ENCODE results near the gene FOXN3.

Gene FOXN3, protein sequence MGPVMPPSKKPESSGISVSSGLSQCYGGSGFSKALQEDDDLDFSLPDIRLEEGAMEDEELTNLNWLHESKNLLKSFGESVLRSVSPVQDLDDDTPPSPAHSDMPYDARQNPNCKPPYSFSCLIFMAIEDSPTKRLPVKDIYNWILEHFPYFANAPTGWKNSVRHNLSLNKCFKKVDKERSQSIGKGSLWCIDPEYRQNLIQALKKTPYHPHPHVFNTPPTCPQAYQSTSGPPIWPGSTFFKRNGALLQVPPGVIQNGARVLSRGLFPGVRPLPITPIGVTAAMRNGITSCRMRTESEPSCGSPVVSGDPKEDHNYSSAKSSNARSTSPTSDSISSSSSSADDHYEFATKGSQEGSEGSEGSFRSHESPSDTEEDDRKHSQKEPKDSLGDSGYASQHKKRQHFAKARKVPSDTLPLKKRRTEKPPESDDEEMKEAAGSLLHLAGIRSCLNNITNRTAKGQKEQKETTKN

DNA sequence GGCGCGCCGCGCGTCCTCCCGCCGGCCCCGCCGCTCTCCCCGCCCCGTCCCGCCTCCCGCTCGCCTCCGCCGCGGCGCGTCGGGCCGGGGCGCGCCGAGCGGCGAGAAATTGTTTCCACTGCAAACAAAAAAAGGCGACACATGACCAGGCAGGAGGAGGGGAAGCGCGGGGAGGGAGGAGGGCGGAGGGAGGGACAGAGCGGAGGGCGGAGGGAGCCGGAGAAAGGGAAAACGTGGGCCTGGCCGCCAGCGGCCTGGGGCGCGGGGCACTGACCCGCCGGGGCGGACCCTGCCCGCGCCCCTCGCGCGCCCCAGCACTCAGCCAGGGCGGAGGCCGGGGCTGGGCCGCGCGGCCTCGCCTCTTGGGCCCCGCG, at the start of gene FOXN3:
Gene FOXN3 (minus strand): TSS at position 143 of the 374 bp plus-strand sequence. CDS start 4,757 bp downstream, outside the sequence.
- DNase-seq (ENCODE audit: insufficient read length, low spot score) (peak; percentile 54), FAIRE-seq (no peak)

DNA sequence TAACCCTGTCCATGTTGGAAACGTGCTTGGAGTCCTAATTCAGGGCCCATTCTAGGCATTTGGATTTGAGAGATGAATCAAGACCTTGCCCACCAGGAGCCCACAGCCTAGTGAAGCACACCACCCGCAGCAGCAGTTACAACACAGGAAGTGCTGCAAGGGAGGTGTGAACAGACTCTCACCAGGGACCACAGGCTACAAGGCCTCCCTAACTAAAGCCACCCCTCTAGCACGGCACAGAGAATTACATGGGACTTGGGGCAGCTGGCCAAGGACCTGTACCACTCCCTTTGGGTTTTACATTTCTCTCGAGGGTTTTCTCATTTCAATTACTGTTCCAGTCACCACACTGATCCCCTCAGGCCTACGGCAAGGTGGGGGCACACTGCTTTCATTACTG, 49.5 kb upstream of the FOXN3 start:
- no peak for DNase-seq (ENCODE audit: insufficient read length, low spot score)
- TF ChIP-seq POLR2A (IDR thresholded peaks at IDR 0.05; ENCODE audit: low read depth, low read length): no peak
- FAIRE-seq: no peak

More for the DNA sequence above, at the start of gene FOXN3:
- no peak for TF ChIP-seq POLR2A (IDR thresholded peaks at IDR 0.05; ENCODE audit: low read depth, low read length)

DNA sequence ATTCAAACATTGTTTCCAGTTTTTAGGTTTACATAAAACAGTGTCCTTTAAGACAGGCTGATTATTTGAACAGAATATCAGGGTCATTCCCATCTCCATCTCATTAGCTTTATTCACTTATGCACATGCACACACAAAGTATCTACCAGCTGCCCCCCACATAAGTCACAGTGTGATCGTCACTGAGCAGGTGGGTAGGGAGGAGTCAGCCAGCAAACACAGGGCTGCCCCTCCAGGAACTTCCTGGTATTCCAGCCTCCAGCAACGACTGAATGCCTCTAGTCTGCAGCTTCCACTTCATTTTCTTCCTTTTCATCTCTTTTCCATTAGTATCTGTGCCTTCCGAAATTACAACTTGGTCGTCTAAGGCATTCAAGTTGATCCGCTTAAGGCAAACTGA, 48.8 kb upstream of the FOXN3 start:
- DNase-seq (ENCODE audit: insufficient read length, low spot score) (no peak), FAIRE-seq (no peak)
- no peak for TF ChIP-seq POLR2A (IDR thresholded peaks at IDR 0.05; ENCODE audit: low read depth, low read length)

DNA sequence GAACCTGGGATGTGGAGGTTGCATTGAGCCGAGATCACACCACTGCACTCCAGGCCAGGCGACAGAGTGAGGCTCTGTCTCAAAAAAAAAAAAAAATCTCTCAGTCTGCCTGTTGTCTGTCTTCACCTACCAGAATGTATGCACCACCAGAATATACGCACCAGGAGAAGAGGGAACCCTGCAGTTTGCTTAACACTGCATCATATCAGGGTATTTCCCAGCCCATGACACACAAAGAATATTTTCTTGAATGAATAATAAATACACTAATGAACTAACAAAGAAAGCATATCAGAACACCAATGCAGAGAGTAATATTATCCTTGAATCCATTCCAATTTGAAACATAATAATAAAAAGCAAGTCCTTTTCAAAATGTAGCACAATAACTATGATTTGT, 44.2 kb upstream of the FOXN3 start:
- no peak for DNase-seq (ENCODE audit: insufficient read length, low spot score)
- FAIRE-seq: no peak
- no peak for TF ChIP-seq POLR2A (IDR thresholded peaks at IDR 0.05; ENCODE audit: low read depth, low read length)

DNA sequence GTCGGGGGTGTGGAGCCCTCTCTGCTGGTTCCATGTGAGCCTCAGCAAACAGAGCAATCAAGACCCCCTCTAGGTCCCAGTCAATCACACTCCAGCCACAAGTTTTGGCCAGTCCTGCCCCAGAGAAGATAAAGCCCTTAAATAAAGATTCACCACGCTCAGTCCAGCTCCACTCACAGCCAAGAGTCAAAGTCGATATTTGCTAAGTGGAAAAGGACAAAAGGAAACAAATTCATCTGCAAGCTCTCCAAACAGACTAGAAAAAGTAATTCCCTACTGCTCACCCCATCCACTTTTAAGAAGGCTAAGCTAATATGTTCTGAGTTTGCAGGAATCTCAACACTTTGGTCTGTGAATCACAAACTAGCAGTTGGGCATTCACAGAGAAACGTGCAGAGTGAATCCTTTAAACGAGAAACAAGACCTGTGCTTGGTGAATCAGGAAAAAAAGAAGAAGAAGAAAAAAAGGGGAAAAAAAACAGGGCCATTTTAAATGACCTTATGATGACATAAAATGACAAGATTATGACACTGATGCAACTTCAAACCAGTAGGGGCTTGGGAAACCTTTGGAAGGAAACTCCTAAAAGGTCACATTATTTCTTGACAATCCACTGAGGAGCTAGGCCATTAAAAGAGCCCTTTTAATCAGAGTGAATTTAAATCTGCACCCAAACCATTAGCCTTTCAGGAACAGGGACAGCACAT, 41.8 kb upstream of the FOXN3 start:
- FAIRE-seq: no peak
- no peak for TF ChIP-seq POLR2A (IDR thresholded peaks at IDR 0.05; ENCODE audit: low read depth, low read length)

DNA sequence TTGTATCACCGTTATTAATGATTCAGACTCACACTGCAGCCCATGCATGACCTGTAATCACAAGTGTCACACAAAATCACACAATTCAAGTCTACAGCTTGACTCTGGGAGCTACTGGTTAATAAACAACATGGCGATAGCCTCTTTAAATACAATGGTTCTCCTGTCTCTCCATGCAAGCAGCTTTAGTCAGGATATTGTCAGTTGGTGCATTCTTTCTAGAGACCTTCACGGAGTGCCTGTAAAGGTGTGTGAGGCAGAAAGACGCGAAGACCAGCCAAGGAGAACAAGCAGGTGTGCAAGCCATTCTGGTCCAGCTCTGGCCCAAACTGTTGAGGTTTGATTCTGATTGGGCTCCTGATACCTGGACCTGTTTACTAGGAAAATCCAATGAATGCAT, 40.0 kb upstream of the FOXN3 start:
- DNase-seq (ENCODE audit: insufficient read length, low spot score) (no peak), FAIRE-seq (no peak)
- no peak for TF ChIP-seq POLR2A (IDR thresholded peaks at IDR 0.05; ENCODE audit: low read depth, low read length)

More for the DNA sequence above, 41.8 kb upstream of the FOXN3 start:
- DNase-seq (ENCODE audit: insufficient read length, low spot score): no peak

DNA sequence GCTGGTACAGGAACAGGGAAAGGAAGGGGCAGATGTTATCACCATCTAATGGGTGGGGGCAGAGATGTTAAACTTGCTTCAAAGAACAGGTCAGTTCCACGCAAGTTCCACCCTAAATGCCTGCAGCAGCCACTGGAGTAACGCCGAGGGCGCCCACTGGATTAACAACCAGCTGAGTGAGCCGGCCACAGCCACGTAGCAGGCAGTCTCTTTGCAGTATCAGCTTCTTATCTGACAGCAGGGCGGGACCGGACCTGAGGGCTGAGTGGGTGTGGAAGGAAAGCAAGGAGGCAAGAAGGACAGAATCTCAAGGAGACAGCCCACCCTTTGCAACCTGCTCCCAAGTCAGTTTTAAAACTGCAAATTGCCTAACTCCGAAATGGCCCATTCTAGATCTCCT, 38.4 kb upstream of the FOXN3 start:
- no peak for DNase-seq (ENCODE audit: insufficient read length, low spot score)
- no peak for FAIRE-seq
- no peak for TF ChIP-seq POLR2A (IDR thresholded peaks at IDR 0.05; ENCODE audit: low read depth, low read length)

DNA sequence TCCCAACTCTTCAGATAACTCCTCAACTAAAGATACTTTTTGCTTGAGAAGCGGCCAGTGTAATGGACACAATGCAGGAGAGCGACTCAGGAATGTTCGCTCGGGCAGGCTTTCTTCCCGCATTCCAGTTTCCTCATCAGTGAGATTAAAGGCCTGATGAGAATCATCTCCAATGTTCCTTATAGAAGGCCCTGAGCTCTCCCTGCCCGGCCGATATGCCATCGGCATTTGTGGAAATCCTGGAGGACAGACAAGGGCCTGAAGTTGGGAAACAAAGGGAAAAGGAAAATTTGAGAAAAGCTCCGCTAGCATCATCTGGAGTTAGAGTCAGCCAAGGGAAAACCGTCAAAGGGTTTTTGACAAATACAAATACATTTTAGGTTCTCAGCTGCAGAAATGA, 38.0 kb upstream of the FOXN3 start:
- DNase-seq (ENCODE audit: insufficient read length, low spot score): no peak
- no peak for FAIRE-seq
- TF ChIP-seq POLR2A (IDR thresholded peaks at IDR 0.05; ENCODE audit: low read depth, low read length): no peak

DNA sequence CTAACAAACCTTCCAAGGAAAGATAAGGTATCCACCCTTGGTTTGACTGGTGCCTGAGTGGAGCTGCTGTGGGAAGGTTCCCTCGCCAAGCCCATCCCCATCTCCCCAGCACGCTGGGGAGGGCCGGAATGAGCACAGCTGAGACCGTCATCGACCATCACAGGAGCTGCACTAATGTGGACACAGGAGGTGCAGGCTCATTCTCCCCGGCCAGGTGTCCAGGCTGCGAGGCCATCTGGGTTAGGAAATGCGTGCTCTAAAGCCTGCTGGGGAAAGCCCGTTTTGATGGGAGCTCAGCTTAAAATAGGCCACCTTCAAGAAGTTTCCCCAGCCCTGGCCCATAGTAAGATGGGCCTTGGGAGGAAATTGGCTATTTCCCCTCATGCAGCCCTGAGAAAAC, 35.2 kb upstream of the FOXN3 start:
- FAIRE-seq: no peak
- no peak for DNase-seq (ENCODE audit: insufficient read length, low spot score)
- no peak for TF ChIP-seq POLR2A (IDR thresholded peaks at IDR 0.05; ENCODE audit: low read depth, low read length)

DNA sequence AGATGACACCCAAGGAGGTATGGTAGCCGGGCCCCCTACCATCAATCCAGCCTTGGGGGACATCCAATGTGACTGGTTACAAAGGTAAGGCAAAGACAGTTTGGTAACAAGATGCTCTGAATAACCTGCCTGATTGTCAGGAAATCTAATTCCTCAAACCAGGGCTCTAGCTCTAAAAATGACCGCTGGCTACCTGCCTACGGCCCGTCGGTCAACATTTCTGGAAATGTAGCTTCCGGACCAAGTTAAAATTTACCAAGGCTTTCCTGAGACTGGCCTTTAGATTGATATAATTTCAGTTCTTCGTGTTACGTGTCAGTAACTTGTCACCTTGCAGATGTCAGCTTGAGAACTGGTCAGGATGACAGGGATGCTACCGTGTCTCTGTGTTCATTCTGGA, 34.2 kb upstream of the FOXN3 start:
- TF ChIP-seq POLR2A (IDR thresholded peaks at IDR 0.05; ENCODE audit: low read depth, low read length): no peak
- no peak for FAIRE-seq

DNA sequence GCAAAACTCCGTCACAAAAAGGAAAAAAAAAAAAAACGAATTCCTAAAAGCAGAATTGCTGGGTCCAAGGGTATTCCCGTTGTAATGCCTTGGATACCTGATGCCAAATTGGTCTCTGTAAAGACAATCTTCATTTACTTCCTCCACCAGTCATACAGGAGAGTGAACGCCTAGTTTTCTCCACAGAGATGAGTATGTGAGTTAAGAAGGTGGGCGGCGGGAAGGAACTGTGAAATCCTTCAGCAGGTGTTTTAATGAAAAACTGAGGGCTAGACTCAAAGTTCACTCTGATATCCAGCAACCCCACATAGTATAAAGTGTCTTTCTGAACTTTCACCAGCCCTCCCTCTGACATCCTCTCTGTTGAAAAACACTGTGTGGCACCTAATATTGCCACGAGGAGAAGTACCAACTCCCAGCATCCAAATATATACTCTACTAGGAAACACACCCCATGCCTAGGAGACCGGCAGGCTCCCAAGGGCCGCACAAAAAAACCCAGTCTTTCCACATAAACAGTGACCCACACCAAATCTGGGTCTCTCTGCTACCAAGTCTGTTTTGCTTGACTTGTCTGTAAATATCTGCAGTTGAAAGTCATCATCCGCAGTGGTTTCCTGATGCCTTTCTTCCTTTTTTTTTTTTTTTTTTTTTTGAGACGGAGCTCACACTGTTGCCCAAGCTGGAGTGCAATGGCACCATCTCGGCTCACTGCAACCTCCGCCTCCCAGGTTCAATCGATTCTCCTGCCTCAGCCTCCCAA, 30.3 kb upstream of the FOXN3 start:
- no peak for TF ChIP-seq POLR2A (IDR thresholded peaks at IDR 0.05; ENCODE audit: low read depth, low read length)
- DNase-seq (ENCODE audit: insufficient read length, low spot score) (no peak), FAIRE-seq (no peak)

More for the DNA sequence above, 34.2 kb upstream of the FOXN3 start:
- DNase-seq (ENCODE audit: insufficient read length, low spot score): no peak

DNA sequence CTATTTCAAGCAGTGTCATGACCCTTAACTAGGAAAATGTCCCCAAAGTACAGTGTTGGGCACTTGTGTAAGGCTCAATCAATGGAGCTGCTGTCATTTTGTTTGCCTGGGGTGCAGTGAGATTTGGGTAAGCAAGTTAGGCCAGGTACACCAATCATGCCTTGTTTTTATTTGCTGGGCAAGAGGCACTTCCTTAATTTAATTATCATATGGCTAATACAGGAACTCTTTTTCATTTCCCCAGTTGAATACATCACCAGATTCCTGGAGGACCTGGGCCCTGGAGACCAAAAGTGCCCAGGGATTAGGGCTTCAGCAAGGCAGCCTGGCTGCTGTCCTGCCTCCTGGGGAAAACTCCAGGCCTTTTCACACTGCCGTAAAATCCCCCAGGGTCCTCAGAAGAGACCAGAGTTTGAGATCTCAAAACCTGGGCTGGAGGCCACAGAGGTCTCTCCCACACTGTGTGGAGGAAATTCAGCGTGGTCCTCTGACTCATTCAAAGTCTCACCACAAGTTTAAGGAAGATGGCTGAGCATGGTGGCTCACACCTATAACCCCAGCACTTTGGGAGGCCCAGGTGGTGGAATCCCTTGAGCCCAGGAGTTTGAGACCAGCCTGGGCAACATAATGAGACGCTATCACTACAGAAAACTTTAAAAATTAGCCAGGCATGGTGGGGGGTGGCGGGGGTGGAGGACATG, 28.4 kb upstream of the FOXN3 start:
- TF ChIP-seq POLR2A (IDR thresholded peaks at IDR 0.05; ENCODE audit: low read depth, low read length): no peak
- DNase-seq (ENCODE audit: insufficient read length, low spot score) (no peak), FAIRE-seq (no peak)

DNA sequence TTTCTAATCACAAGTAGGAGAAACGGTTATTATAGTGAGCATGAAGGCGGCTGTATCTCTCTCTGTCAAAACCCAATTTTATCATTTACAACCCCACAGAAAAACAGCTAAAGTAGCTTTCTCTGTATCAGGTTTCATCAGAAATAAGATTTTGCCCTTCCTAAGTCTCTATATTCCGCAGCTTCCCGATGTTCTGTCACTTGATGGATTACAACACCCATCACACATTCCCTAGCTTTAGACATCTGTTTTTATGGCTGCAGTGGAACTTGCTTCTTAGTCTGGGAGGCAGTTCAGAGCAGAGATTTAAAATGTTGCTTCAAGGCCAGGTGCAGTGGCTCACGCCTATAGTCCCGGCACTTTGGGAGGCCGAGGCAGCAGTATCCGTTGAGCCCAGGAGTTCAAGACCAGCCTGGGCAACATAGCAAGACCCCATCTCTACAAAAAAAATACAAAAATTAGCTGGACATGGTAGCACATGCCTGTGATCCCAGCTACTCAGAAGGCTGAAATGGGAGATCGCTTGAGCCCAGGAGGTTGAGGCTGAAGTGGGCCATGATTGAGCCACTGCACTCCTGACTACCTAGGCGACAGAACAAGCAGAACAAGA, 27.6 kb upstream of the FOXN3 start:
- DNase-seq (ENCODE audit: insufficient read length, low spot score) (no peak), FAIRE-seq (no peak)
- TF ChIP-seq POLR2A (IDR thresholded peaks at IDR 0.05; ENCODE audit: low read depth, low read length): no peak
